Coronary artery (tissue), 2 donors: ENCODE results near the gene MYH11.
"Not testable (repeated sequence)": the region's sequence is repeated elsewhere in the genome, so short reads cannot be mapped to it uniquely, and the experiment has no call there.

Source experiments
- DNase-seq: peaks from one replicate; pipeline ENCODE4 v3.0.0-alpha.2; 2017; ENCODE audit warnings: low spot score
- H3K27ac ChIP-seq, 2 donors: fragments of 200-600 bp; sonication (generic); one replicate each; pipeline ENCODE4 v1.5.1; 2016 to 2019
- H3K4me3 ChIP-seq: fragments of 200-600 bp; sonication (generic); 2 replicates; pipeline ENCODE4 v1.5.1; 2016; ENCODE audit warnings: mild to moderate bottlenecking, moderate library complexity
- CTCF ChIP-seq: fragments of 200-600 bp; sonication (generic); IDR thresholded peaks from one replicate; pipeline ENCODE4 v1.5.1; 2019; ENCODE audit warnings: antibody characterized with exemption

Gene MYH11

DNA sequence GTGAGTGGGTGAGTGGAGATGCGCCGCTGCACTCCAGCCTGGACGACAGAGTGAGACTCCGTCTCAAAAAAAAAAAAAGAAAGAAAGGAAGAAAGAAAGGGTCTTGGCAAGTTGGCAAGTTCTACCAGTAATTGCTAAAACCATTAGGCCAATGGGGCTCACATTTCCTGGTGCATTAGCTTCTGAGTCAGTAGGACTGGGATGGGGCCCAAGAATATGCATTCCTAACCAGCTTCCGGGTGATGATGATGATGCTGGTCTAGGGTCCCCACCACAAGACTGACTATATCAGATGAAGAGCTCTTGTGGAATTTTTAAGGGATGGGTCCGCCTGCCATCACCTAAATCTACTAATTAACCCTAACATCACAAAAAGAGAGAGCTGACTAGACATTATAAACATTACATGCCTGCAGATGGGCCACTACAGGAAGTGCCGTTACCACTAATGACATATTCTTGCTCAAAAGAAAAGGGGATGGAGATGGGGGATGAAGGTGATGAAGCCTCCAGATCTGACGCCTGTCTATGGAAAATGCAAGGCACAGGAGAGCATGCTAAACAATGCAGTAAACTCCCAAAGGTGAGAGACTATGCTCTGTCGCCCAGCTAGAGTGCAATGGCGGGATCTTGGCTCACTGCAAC lies 13.1 kb downstream of the MYH11 start:
- peak overlapping the region; percentile 28 for H3K4me3 ChIP-seq
- TF ChIP-seq CTCF, result no peak
- no peak for DNase-seq
- H3K27ac ChIP-seq, result peak overlapping the region; percentile 52 to 70

- peak overlapping the region; percentile 41 to 67 for H3K27ac ChIP-seq
- H3K4me3 ChIP-seq, result peak overlapping the region; percentile 37
- not testable (repeated sequence) for DNase-seq
Observed at GRCh38 chr16:15839204-15839603, 17.6 kb downstream of the MYH11 start.

GRCh38 chr16:15837761-15838160 lies 19.1 kb downstream of the MYH11 start:
- Histone ChIP-seq H3K4me3 (peak overlapping the region; percentile 46), H3K27ac (peak overlapping the region; percentile 67 to 82)
- TF ChIP-seq CTCF, result no peak
- no peak for DNase-seq

DNA sequence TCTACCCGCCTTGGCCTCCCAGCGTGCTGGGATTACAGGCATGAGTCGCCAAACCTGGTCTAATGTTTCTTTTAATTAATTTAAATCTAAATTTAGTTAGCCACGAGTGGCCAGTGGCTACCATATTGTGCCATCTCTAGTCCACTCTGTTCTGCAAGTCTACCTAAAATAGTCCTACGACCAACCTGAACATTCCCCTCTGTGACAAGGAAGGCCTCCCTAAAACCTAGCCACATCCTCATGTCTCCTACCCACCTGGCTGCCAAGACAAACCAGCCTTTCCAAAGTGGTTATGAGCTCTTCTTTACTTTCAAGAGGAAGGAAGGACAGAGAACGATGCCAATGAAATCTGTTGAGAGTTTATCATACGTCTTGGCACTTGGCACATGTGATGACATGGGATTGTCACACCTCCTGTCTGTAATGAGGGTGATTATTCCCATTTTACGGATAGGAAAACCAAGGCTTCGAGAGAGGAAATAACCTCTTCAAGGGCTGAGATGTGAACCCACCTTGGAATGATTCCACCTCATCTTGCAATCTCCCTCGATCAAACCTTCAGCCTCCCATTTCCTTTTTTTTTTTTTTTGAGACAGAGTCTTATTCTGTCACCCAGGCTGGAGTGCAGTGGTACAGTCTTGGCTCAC lies 19.7 kb downstream of the MYH11 start:
- peak overlapping the region; percentile 67 to 82 for H3K27ac ChIP-seq

GRCh38 chr16:15836074-15836473 lies 20.8 kb downstream of the MYH11 start:
- Histone ChIP-seq H3K4me3 (peak overlapping the region; percentile 51), H3K27ac (peak overlapping the region; percentile 67 to 70)
- TF ChIP-seq CTCF, result no peak
- DNase-seq, result no peak

More for the DNA sequence above, 19.7 kb downstream of the MYH11 start:
- H3K4me3 ChIP-seq, result peak overlapping the region; percentile 46
- no peak for TF ChIP-seq CTCF
- no peak for DNase-seq

GRCh38 chr16:15835136-15835878 lies 21.5 kb downstream of the MYH11 start:
- no peak for DNase-seq
- Histone ChIP-seq H3K27ac (peak overlapping the region; percentile 67 to 70), H3K4me3 (peak overlapping the region; percentile 51)

More at GRCh38 chr16:15835136-15835878, 21.5 kb downstream of the MYH11 start:
- no peak for TF ChIP-seq CTCF
